HepG2 (cell line): ENCODE measurements around the gene TC2N. TPM values are rescaled to one million over a fixed set of nuclear protein-coding genes. Genes with fewer than 3 reads are reported as not detected.
A peak's percentile ranks its signal among the peaks of the same experiment; 100 is the strongest.

ENCODE experiments used
- ATAC-seq: fragments of 200-7000 bp; cut with Tn5 transposase; 3 replicates; pipeline ENCODE4 v1.9.1; 2020; ENCODE audit warnings: mild to moderate bottlenecking, moderate library complexity
- BruUV-seq: library from RNA; stranded (reverse); fragments of 400-500 nt; replicated peaks from 2 replicates; lab custom pipeline; 2021; lab: Mats Ljungman, UMichigan
- CTCF ChIA-PET: fragments of 300-600 bp; formaldehyde crosslinking; extraction: SDS; loops from one replicate; lab custom pipeline; 2021; ENCODE audit warnings: low total read pairs, inconsistent platforms, low intra/inter-chr PET ratio; lab: Yijun Ruan, JAX
- POLR2A ChIA-PET: fragments of 350-600 bp; sonication (Branson Sonifier 250); formaldehyde crosslinking; loops from one replicate; lab custom pipeline; 2020; ENCODE audit warnings: antibody characterized with exemption, inconsistent platforms; lab: Yijun Ruan, JAX
- DNase-seq: peaks from one replicate; pipeline ENCODE4 v3.0.0-alpha.2; 2015; ENCODE audit warnings: low spot score
- FAIRE-seq: peaks from 3 replicates; lab custom pipeline; 2011; peaks lifted over from hg19 to GRCh38; lab: Jason Lieb, UNC
- H2AFZ ChIP-seq: one replicate; pipeline ENCODE4 v1.6.1; 2011; ENCODE audit warnings: low read length, inconsistent platforms
- H3K27ac ChIP-seq: fragments of 300-600 bp; 3 replicates; pipeline ENCODE4 v1.8.0; 2011; ENCODE audit warnings: mixed run types, mild to moderate bottlenecking, mixed read lengths, low read length, inconsistent platforms; ENCODE audit not compliant: insufficient read depth; ENCODE audit errors: extremely low read length
- H3K27me3 ChIP-seq, 2 experiments: fragments of 200-600 bp in 1 of 2; 2 replicates in 1 of 2; 3 replicates in 1 of 2; pipeline versions ENCODE4 v1.6.0 to v1.8.0; 2011; ENCODE audit warnings: low read length in 2 of 2, mild to moderate bottlenecking in 2 of 2, moderate library complexity in 2 of 2, inconsistent platforms in 1 of 2; ENCODE audit not compliant: insufficient read depth in 2 of 2, control insufficient read depth in 1 of 2
- H3K36me3 ChIP-seq, 2 experiments: fragments of 200-600 bp in 1 of 2; replicated peaks in 1 of 2; 2 replicates in 1 of 2; 3 replicates in 1 of 2; pipeline versions ENCODE4 v1.5.1 to v1.8.0; 2011; ENCODE audit warnings: low read length in 2 of 2, inconsistent platforms in 1 of 2; ENCODE audit not compliant: insufficient read depth in 2 of 2, control insufficient read depth in 1 of 2
- H3K4me1 ChIP-seq: 2 replicates; pipeline ENCODE4 v1.5.1; 2012; ENCODE audit warnings: low read length, inconsistent platforms; ENCODE audit not compliant: insufficient read depth
- H3K4me2 ChIP-seq: 2 replicates; pipeline ENCODE4 v1.6.0; 2011; ENCODE audit warnings: low read depth, low read length, inconsistent platforms
- H3K4me3 ChIP-seq, 3 experiments: fragments of 200-600 bp in 1 of 3; sonication (generic), shearing (Covaris generic) in 1 of 3; replicated peaks in 1 of 3; 2 replicates each; pipeline ENCODE4 v1.5.1; 2011 to 2016; ENCODE audit warnings: low read length in 3 of 3, inconsistent platforms in 2 of 3, low read depth in 2 of 3, mild to moderate bottlenecking in 2 of 3, control low read depth in 1 of 3, mixed read lengths in 1 of 3; ENCODE audit not compliant: insufficient read depth in 1 of 3
- H3K79me2 ChIP-seq: one replicate; pipeline ENCODE4 v1.6.1; 2011; ENCODE audit warnings: low read length, inconsistent platforms; ENCODE audit not compliant: insufficient read depth
- H3K9ac ChIP-seq: 2 replicates; pipeline ENCODE4 v1.6.0; 2011; ENCODE audit warnings: mild to moderate bottlenecking, low read depth, low read length, inconsistent platforms; ENCODE audit not compliant: insufficient read depth
- H3K9me3 ChIP-seq: 2 replicates; pipeline ENCODE4 v1.5.1; 2012; ENCODE audit warnings: mild to moderate bottlenecking, low read length
- H4K20me1 ChIP-seq: 2 replicates; pipeline ENCODE4 v1.6.0; 2011; ENCODE audit warnings: inconsistent platforms, mild to moderate bottlenecking, low read length, moderate library complexity; ENCODE audit not compliant: insufficient read depth
- GMEB2 ChIP-seq: IDR thresholded peaks from 2 replicates; pipeline ENCODE4 v1.6.1; 2016; ENCODE audit warnings: missing biosample characterization, missing genetic modification reagents, low read depth
- GTF3A ChIP-seq: sonication (generic); formaldehyde crosslinking; conservative IDR thresholded peaks from 2 replicates; pipeline ENCODE4 v1.4.0; 2020; ENCODE audit warnings: mild to moderate bottlenecking, missing genetic modification reagents
- KAT2B ChIP-seq: fragments of 150-350 bp; IDR thresholded peaks from 2 replicates; pipeline ENCODE4 v1.6.1; 2014; ENCODE audit warnings: low read depth, low read length, borderline replicate concordance
- PAWR ChIP-seq: sonication (generic); formaldehyde crosslinking; IDR thresholded peaks from 2 replicates; pipeline ENCODE4 v1.4.0; 2020; ENCODE audit warnings: missing genetic modification reagents, mild to moderate bottlenecking, borderline replicate concordance
- RAD51 ChIP-seq: fragments of 450-650 bp; IDR thresholded peaks from 2 replicates; pipeline ENCODE4 v1.6.1; 2016; ENCODE audit warnings: borderline replicate concordance
- RBFOX2 ChIP-seq: fragments of 200-400 bp; formaldehyde crosslinking; IDR thresholded peaks from 2 replicates; pipeline ENCODE4 v1.6.1; 2017; ENCODE audit warnings: low read depth, mild to moderate bottlenecking, low read length
- SIX4 ChIP-seq: sonication (generic); formaldehyde crosslinking; IDR thresholded peaks from 2 replicates; pipeline ENCODE4 v1.4.0; 2020; ENCODE audit warnings: missing genetic modification reagents
- SP140L ChIP-seq: sonication (generic); formaldehyde crosslinking; IDR thresholded peaks from 2 replicates; pipeline ENCODE4 v1.4.0; 2020; ENCODE audit warnings: missing genetic modification reagents, borderline replicate concordance
- SUZ12 ChIP-seq: fragments of 150-350 bp; IDR thresholded peaks from 2 replicates; pipeline ENCODE4 v1.6.1; 2014; ENCODE audit warnings: low read depth, low read length
- TFDP1 ChIP-seq: IDR thresholded peaks from 2 replicates; pipeline ENCODE4 v1.6.1; 2016; ENCODE audit warnings: missing compliant biosample characterization, missing genetic modification reagents, borderline replicate concordance
- TFDP2 ChIP-seq: sonication (generic); formaldehyde crosslinking; IDR thresholded peaks from 2 replicates; pipeline ENCODE4 v1.4.0; 2020; ENCODE audit warnings: missing genetic modification reagents
- THAP8 ChIP-seq: sonication (generic); formaldehyde crosslinking; IDR thresholded peaks from 2 replicates; pipeline ENCODE4 v1.5.1; 2020; ENCODE audit warnings: missing genetic modification reagents, mild to moderate bottlenecking, borderline replicate concordance
- ZNF337 ChIP-seq: sonication (generic); formaldehyde crosslinking; IDR thresholded peaks from 2 replicates; pipeline ENCODE4 v1.5.1; 2020; ENCODE audit warnings: missing genetic modification reagents, low read depth, mild to moderate bottlenecking, borderline replicate concordance
- ZNF790 ChIP-seq: sonication (generic); formaldehyde crosslinking; IDR thresholded peaks from 2 replicates; pipeline ENCODE4 v1.8.0; 2022; ENCODE audit warnings: missing genetic modification reagents, mild to moderate bottlenecking, borderline replicate concordance
- WGBS: methylation state at CpG from one replicate; pipeline ENCODE4 v1.1.6; 2017; ENCODE audit warnings: low lambda C conversion rate; 5-methylcytosine and 5-hydroxymethylcytosine counted together
- in situ Hi-C: cut with HindIII; loops from 2 replicates; pipeline ENCODE4 v1.10.0; 2017; ENCODE audit warnings: low pct_unique_long_range_greater_than_20kb; ENCODE audit not compliant: extremely low pct_ligation_motif_present
- intact Hi-C: fragments of 100-400 bp; cut with micrococcal nuclease; formaldehyde crosslinking; loops from one replicate; pipeline ENCODE4 v1.10.0; 2022; ENCODE audit not compliant: unreplicated experiment
- polyA plus RNA-seq, 8 experiments: library from polyadenylated mRNA; depleted of rRNA in 3 of 8; stranded (reverse) in 7 of 8; unstranded in 1 of 8; fragments of >200 nt; fragmentation: Illumina TruSeq in 4 of 8; extraction: Trizol in 4 of 8; gene quantifications; 2 replicates each; pipeline versions ENCODE4 v1.2.1 to v1.2.3, GENCODE V29; 2011 to 2016; ENCODE audit warnings: low read depth in 4 of 8, missing spikeins in 1 of 8, mixed read lengths in 1 of 8; ENCODE audit not compliant: insufficient read depth in 1 of 8
- total RNA-seq, 5 experiments: library from RNA; depleted of rRNA; stranded (reverse); fragments of >200 nt; fragmentation: Illumina TruSeq; extraction: Trizol; gene quantifications; 2 replicates each; pipeline ENCODE4 v1.2.3, GENCODE V29; 2016; ENCODE audit warnings: low read depth in 1 of 5

Gene TC2N
- total and polyA plus RNA-seq, 2 of the 13 experiments (the other 11 are each of a cell fraction or from before 2014, with no cell fraction given) = 0.03 TPM; not detected in 1

- POLR2A ChIA-PET = no interaction called here
- WGBS = 17% methylated on average over 1 of the region's 1 CpG
- CTCF ChIA-PET = no interaction called here
- Histone ChIP-seq H3K4me1 (no peaks in the 10 kb centered on the region), H3K36me3 (no peaks in the 10 kb centered on the region), H3K4me3 (no peak overlapping the region), H3K9me3 (no peaks in the 10 kb centered on the region), H4K20me1 (no peaks in the 10 kb centered on the region), H3K27ac (no peak overlapping the region), H3K79me2 (no peaks in the 10 kb centered on the region), H3K27me3 (peaks cover 0 to 24% of the 10 kb centered on the region in 2 experiments; a peak in 4 of 5 replicates), H3K9ac (no peak overlapping the region), H3K4me2 (no peak overlapping the region), H2AFZ (no peak overlapping the region)
- FAIRE-seq (no peak), DNase-seq (no peak), ATAC-seq (no peak)
- in situ Hi-C loops (no loop called here), intact Hi-C loops (no loop called here)
- no TSS peak for BruUV-seq
- TF ChIP-seq SIX4 (CRISPR knock-in tag) (no peak), THAP8 (CRISPR knock-in tag) (no peak), SP140L (CRISPR knock-in tag) (no peak), TFDP1 (CRISPR knock-in tag) (no peak), ZNF790 (CRISPR knock-in tag) (no peak)
These were observed 27.6 kb downstream of the TC2N start for GRCh38 chr14:91839749-91840148.

GRCh38 chr14:91837076-91837475 lies 30.3 kb downstream of the TC2N start:
- WGBS = 62% methylated on average over 12 of the region's 12 CpGs
- in situ Hi-C loops (no loop called here), intact Hi-C loops (no loop called here)
- DNase-seq = no peak
- no peaks in the 10 kb centered on the region for H3K36me3 ChIP-seq
- ATAC-seq = no peak
- no TSS peak for BruUV-seq
- H3K4me3 ChIP-seq = peak overlapping the region in 1 of 3 experiments; percentile 10; a peak in 1 of 6 replicates
- H3K9me3 ChIP-seq = no peaks in the 10 kb centered on the region
- H4K20me1 ChIP-seq = no peaks in the 10 kb centered on the region
- peak overlapping the region; percentile 39; the same call in 1 of the 2 replicates for H3K4me2 ChIP-seq
- peaks cover 0 to 27% of the 10 kb centered on the region in 2 experiments; a peak in 4 of 5 replicates for H3K27me3 ChIP-seq
- CTCF ChIA-PET = no interaction called here
- H2AFZ ChIP-seq = no peak overlapping the region
- H3K79me2 ChIP-seq = no peaks in the 10 kb centered on the region
- no peak for FAIRE-seq
- no peak overlapping the region for H3K27ac ChIP-seq
- H3K4me1 ChIP-seq = no peaks in the 10 kb centered on the region
- POLR2A ChIA-PET = no interaction called here
- no peak overlapping the region for H3K9ac ChIP-seq
- TF ChIP-seq KAT2B = no peak
- no peak for TF ChIP-seq GMEB2
- no peak for TF ChIP-seq RBFOX2
- no peak for TF ChIP-seq ZNF337 (CRISPR knock-in tag)
- TF ChIP-seq PAWR (CRISPR knock-in tag) = no peak
- TF ChIP-seq SUZ12 = no peak
- TF ChIP-seq RAD51 = no peak
- no peak for TF ChIP-seq TFDP2 (CRISPR knock-in tag)
- no peak for TF ChIP-seq GTF3A (CRISPR knock-in tag)
